GM21786 (cell line): Measurements from ENCODE around the gene RASGRF2.

ENCODE experiments used
- ATAC-seq: cut with Tn5 transposase; IDR thresholded peaks from one replicate; pipeline ENCODE4 v1.9.1; 2021; ENCODE audit not compliant: unreplicated experiment

Gene RASGRF2, protein sequence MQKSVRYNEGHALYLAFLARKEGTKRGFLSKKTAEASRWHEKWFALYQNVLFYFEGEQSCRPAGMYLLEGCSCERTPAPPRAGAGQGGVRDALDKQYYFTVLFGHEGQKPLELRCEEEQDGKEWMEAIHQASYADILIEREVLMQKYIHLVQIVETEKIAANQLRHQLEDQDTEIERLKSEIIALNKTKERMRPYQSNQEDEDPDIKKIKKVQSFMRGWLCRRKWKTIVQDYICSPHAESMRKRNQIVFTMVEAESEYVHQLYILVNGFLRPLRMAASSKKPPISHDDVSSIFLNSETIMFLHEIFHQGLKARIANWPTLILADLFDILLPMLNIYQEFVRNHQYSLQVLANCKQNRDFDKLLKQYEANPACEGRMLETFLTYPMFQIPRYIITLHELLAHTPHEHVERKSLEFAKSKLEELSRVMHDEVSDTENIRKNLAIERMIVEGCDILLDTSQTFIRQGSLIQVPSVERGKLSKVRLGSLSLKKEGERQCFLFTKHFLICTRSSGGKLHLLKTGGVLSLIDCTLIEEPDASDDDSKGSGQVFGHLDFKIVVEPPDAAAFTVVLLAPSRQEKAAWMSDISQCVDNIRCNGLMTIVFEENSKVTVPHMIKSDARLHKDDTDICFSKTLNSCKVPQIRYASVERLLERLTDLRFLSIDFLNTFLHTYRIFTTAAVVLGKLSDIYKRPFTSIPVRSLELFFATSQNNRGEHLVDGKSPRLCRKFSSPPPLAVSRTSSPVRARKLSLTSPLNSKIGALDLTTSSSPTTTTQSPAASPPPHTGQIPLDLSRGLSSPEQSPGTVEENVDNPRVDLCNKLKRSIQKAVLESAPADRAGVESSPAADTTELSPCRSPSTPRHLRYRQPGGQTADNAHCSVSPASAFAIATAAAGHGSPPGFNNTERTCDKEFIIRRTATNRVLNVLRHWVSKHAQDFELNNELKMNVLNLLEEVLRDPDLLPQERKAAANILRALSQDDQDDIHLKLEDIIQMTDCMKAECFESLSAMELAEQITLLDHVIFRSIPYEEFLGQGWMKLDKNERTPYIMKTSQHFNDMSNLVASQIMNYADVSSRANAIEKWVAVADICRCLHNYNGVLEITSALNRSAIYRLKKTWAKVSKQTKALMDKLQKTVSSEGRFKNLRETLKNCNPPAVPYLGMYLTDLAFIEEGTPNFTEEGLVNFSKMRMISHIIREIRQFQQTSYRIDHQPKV (N-terminal part only)

DNA sequence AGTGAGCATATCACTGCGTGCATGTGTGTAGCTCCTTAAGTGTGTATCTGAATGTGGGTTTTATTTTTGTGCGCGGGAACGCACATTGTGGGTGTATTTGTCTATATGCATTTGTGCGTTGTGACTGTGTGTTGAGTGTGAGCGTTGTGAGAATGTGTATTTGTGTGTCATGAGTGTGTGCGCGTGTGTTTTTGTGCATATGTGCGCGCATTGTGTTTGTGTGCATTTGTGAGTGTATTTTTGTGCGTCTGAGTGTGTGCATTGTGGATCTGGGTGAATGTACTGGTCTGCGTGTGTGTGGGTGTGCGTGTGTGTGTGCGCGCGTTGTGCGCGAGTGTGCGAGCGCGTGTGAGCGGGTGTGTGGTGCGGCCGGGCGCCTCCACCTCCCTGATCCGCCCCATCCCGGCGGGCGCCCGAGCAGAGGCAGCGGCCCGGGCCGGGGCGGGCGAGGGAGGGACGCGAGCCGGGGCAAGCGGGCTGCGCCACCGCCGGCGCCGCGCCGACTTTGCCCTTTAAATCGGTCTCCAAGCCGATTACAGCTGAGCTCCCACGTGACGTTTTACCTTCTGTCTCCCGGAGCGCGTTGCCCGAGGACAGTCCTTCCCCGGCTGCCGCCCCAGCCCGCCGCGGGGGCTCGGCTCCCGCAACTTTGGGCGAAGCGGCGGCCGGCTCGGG lies at the start of gene RASGRF2:
Gene RASGRF2 (plus strand): TSS at position 596 of the 675 bp plus-strand sequence. CDS start 376 bp downstream, outside the sequence.
- no peak for ATAC-seq

DNA sequence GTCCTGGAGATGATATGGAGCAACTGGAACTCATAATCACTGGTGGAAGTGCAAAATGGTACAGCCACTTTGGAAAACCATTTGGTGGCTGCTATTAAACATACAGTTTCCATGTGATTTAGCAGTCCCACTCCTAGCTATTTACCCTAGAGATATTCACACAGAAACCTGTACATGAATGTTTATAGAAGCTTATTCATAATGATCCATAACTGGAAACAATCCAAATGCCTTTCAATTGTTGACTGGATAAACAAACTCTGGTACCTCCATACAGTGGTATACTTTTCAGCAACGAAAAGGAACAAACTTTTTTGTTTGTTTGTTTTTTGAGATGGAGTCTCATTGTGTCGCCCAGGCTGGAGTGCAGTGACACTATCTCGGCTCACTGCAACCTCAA lies 47.7 kb upstream of the RASGRF2 start:
- no peak for ATAC-seq

DNA sequence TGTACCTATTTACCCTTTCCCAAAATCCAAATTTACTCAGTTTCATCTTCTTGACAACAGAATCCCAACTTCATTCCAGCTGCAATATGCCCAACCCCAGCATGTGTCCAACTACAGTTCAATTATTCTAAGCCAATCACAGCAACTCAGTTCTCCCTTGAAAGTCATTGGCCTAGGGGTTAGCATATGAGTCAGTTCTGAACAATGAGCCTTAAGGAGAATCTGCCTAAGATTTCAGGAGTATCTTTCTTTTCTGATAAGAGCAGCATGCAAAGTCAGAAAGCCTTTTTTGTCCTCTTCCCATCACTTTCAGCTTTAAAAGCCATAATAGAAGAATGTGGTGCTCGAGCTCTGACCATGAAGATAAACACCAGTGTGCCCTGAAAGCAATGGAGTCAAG lies 44.4 kb upstream of the RASGRF2 start:
- ATAC-seq = no peak

DNA sequence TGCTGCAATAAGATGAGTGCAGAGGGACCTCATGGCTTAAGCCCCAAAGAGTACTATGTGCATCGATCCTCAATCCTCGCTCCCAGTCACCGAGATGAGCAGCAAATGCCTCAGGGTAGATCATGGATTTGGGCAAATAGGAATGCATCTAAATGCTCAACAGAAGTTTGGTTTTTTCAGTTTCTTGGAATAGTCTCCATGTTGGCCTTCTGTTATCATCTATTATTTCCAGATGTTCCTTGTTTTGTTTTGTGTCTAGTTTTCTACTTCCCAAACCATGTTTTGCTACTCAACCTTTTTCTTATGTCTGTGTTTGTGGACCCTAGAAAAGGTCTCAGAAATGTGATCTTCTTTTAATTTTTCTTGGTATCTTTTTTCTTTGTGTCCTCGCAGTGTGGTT lies 43.5 kb upstream of the RASGRF2 start:
- ATAC-seq = no peak

DNA sequence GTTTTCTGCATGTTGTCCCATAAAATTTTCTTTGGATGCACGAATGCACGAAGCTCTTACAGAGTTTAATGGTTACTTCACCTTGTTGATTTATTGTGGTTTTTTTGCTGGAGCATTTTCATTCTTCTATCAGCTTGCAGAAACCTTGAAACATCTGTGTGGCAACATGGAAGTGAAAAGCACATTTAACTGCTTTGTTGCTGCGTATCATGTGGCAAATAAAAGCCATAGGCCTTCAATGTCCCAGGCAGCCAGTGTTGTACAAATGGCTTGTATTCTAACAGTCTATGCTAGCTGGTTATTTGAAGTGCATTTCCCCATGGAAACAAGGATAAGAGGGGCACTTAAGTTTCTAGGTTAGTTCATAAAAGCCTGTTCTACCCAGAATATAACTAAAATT lies 42.5 kb upstream of the RASGRF2 start:
- ATAC-seq = no peak

DNA sequence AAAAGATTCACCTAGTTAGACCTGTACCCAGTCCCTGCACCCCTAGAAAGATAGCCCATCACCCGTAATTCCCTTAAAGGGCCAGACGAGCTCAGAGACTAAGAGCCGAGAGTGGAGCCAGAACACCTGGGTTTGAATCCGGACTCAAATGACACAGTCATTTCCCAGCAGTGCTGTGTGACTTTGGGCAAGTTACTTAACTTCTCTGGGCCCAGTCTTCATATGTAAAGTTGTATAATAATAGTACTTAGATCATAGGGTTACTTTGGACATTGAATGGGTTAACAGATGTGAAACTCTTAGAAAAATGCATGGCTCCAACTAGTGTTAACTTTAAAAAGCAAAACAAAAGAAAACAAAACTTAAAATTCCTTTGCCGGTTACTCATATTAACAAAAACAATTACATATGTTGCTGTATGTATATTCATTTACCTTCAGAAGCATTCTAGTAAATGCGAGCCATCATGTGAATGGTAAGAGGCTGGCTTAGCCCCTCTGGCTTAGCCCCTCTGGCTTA lies 40.4 kb upstream of the RASGRF2 start:
- ATAC-seq = no peak

DNA sequence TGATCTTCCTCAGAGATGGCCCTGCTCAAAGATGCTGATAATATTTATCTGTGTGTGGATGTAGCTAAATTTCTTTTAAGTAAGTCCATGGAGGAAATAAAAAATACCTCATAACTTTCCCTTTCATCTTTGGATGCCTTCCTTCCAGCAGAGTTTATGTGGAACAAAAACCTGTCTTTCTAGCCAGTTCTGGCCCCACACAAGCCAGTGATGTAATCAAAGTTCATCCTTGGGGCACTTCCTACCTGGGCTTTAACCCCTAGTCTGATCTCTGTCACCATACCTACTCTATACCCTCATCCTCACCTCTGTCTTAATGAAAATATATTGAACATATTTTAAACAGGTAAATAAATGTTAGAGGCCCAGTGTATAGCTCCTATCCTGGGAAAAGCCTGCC lies 39.8 kb upstream of the RASGRF2 start:
- ATAC-seq = no peak

DNA sequence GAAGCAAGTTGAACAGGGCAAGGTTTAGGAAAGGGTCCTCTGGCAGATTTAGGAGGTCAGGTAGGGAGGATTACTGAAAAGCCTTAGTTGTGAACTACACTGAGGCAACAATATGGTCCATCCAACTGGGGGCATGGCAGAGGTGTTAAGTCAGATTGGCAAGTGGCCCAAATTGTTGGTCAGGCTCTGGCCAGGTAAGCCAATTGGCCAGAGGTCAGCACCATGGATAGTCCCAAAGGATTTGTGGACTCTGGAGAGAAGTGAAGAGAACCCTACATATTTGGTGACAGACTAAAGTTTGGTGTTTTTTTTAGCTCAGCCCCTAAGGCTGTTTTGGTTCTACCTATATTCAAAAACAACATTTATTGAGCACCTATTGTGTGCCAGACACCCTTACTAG lies 39.1 kb upstream of the RASGRF2 start:
- ATAC-seq = no peak

DNA sequence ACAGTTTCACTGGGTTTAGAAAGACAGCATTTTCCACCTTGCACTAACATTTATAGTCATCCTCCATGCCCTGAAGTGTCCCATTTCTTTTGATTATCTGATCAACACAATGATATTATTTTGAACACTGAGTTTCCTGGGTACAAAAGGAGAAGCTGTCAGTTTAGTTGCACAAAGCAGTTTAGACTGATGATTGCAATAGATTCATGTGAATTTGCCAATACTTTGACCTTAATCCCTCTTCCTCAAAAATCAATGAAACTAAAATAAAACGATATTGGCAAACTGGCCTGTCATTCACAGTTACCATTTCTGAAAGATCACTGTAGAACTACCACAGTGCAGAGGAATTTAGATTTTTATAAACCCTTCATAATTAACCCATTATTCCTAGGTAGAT lies 34.2 kb upstream of the RASGRF2 start:
- ATAC-seq = no peak

DNA sequence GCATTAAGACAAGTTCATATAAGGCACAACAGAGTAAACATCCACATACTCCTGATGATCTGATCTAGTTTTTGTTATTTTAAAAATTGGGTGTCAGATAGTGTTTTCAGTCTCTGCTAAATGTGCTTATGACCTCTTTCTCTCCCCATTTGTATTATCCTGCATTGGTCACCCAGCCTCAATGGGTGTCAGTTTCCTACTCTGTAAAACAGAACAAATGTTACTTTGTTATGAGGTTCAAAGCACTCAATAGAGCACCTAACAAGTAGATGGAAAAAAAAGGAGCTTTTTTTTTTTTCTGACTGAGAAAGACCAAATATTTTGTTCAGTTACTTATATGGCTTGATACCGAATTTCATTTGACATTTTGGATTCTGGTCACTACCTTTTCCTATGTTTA lies 33.6 kb upstream of the RASGRF2 start:
- ATAC-seq = no peak

DNA sequence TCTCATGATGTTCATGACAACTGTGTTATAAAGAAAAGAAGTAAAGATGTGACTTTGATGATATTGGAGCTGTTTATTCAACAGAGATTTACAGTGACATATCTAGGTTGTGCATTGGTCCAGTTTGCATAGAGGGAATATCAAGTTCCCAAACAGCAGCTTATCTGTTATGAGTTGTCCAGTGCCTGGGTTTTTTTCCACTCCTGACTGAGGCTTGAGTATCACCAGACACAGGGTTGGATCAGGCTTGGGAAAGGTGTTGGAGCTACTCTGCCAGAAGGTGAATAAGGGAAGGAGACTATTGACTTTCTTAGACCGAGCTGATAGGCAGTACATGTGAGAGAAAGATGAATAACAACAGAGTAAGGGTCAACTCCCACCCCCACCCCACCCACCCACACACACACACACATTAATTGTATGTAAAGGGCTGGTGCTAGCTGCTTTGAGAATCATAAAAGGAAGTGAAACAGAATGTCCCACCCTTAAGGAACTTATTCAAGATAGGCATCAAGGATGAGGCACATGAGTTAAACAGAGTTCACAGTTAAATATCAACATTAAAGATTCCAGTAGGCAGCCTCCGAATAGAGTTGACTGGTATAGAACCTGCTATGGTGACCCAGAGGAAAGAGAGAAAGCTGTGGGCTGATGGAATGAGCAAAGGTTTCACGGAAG lies 33.0 kb upstream of the RASGRF2 start:
- ATAC-seq = no peak

DNA sequence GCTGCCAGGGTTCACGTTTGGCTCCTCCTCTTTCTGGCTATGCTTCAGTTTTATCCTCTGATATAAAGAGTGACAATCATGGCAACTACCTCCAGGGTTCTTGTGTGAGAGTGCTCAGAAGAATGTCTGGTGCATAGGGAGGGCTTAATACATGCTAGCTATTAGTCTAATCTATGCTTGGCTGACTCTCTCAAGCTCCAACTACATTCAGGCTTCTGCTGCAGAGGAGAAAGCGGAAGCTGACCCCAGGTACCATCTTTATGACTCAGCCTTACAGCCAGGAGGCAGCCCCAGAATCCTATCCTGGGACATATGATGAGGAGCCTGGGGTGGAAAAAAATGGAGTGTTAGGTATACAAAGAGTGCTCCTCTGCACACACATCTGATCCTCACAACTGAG lies 32.1 kb upstream of the RASGRF2 start:
- ATAC-seq = no peak

DNA sequence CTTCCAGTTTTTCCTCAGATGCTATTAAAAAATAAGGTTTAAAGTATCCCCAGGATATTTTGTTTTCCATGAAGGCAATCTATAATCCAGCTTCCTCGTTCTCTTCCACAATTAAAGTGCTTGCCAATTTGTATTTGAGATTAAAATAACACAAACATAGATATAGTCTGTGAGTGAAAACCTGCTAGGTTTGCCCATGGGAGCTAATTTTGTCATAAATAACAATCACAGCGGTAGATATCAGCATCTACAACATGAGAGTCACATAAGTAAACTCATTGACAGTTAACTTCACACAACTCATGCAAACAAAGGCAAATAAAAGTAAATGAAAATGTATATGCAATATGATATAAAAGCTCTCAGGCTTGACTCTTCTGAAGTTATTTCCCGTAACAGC lies 29.2 kb upstream of the RASGRF2 start:
- ATAC-seq = no peak

DNA sequence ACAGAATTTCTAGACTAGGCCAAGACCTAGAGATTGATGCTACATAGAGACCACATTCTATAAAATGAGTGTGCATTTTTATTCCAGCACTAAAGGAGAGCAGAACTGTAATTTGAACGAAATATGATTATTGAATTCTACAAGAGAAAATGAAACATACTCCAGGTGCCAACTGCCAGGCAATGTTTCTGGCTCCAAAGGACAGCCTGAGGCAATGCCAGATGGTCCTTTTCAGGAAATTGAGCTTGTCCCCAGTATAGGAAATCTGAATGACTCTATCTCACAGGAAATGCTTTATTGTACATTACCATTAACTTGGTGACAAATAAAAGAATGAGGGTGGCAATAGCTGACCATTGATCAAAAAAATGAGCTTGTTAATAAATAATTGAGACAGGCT lies 28.8 kb upstream of the RASGRF2 start:
- ATAC-seq = no peak

DNA sequence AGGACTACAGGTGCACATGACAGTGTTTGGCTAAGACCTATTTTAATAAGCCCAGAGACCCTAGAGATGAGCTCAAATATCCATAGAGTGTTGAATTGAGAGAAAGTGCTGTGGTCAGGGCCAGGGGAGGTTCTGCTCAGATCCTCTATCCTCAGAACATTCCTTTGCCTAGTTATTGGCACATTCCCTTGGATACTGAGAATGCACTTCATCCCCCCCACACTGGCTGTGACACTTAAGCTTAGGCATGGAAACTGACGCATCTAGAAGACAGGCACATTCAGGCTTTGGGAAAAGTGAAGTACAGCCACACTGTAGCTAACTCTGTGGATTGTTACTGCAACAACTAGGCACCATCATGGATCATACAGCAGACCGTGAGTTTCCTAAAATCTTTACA lies 27.1 kb upstream of the RASGRF2 start:
- no peak for ATAC-seq

DNA sequence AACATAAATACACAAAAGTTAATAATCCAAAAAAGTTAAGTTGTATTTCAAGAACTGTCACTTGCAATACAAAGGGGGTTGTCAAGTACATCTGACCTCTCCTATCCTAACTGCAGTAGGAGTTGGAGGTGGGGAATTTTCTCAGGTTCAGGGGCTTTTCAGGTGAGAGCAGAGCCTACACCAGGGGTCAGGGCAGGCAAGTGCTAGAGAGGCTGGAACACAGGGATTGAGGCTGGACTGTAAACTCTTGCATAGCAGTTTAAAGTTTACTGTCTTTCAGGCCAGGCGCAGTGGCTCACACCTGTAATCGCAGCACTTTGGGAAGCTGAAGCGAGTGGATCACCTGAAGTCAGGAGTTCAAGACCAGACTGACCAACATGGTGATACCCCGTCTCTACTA lies 25.4 kb upstream of the RASGRF2 start:
- ATAC-seq = no peak

DNA sequence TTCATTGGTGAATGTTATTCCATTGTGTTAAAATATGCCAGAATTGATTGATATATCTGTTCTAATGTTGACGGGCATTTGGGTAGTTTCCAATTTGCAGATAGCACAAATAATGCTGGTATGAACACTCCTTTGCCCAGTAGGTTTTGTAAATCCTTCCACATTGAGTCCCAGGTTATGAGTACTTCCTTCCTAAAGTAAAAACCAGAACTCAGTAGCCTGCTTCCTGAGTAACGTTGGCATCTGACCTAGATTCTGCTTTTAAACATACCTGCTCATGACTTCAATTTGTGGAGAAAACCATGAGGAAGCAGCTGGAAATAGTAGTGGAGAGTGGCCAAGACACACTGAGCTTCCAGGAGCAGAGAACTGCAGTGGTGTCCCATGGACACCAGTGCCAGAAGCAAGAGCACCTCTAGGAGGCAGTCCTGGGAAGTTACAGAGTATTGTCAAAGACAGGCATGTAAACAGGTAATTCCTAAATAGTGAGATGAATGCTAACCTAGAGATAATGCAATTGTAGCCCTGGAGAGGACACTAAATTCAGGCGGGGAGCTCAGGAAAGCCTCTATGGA lies 24.3 kb upstream of the RASGRF2 start:
- no peak for ATAC-seq

DNA sequence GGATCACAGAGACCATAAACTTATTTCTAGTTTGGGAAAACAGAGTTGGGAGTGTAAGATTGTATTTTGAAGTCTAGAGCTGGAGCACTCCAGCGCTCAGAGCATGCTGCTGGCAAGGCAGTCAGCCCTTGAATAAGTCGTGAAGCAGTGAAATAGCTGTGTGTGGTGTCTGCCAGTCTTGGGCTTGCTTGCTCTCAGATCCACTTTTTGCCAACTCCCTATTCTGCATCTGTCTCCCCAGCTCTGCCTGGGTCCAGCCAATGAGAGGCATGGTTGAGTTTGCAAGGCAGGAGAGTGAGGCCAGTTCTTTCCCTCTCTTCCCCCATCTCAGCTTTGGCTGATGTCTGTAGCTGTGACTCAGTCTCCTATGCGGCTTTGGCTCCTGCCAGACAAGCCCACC lies 23.3 kb upstream of the RASGRF2 start:
- ATAC-seq = no peak

DNA sequence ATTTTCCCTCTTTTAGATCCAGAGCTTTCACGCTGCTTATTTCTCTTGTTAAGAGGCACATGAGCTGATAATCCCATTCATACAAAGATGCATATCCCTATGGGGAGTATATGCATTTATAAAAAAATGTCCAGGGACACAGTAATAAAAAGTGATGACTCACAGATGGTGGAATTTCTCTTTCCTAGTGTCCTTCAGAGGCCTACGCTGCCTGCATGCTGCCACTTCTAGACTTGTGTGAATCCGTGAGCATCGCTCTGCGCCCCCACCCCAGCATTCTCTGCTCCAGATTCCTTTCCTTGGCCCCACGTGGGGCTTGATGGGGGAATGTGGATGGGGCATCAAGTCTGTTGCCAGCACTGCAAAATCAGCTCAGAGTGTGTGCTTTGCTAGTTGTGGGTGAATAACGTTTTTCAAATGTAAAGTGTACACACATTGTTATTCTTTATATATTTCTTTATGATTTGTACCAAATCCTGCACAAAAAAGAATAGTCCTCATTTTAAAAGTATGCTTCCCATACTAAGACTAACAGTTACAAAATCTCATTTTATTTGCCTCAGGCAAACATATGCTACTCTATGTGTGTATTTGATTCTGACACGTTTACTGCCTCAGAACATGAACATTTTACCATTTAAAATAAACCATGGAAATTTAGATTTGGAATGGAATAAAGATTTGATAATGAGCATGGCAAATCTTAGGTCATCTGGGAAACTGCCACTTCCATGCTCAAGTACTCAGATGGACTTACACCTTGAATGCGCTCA lies 22.4 kb upstream of the RASGRF2 start:
- no peak for ATAC-seq
